B cell (primary cell): ENCODE results near the gene XAF1. TPM values are rescaled to one million over a fixed set of nuclear protein-coding genes. Genes with fewer than 3 reads are reported as not detected.

Experiments
- ATAC-seq: fragments of 200-7000 bp; cut with Tn5 transposase; one replicate; pipeline ENCODE4 v1.10.0; 2021; ENCODE audit warnings: low read depth, mild to moderate bottlenecking, moderate number of reproducible peaks, moderate library complexity
- CTCF ChIA-PET: fragments of 350-600 bp; sonication (Branson Sonifier 250); formaldehyde crosslinking; loops from one replicate; lab custom pipeline; 2021; ENCODE audit warnings: antibody characterized with exemption, inconsistent platforms; lab: Charles Lee
- POLR2A ChIA-PET: fragments of 350-600 bp; sonication (Branson Sonifier 250); formaldehyde crosslinking; loops from one replicate; lab custom pipeline; 2021; ENCODE audit warnings: antibody characterized with exemption; lab: Charles Lee
- DNase-seq: peaks from one replicate; pipeline ENCODE4 v3.0.0; 2013
- H2AFZ ChIP-seq: 2 replicates; pipeline ENCODE4 v1.6.1; 2012; ENCODE audit warnings: mild to moderate bottlenecking, low read depth, low read length; ENCODE audit not compliant: insufficient read depth, poor library complexity, severe bottlenecking
- H3K27ac ChIP-seq, 2 donors: 1 replicate in 1 of 2; 2 replicates in 1 of 2; pipeline ENCODE4 v1.5.1; 2012 to 2013; ENCODE audit warnings: low read length in 2 of 2, mild to moderate bottlenecking in 2 of 2, moderate library complexity in 1 of 2
- H3K27me3 ChIP-seq, 4 experiments: fragments of 200-600 bp in 1 of 4; sonication (generic) in 1 of 4; replicated peaks in 1 of 4; 1 replicate in 2 of 4; 2 replicates in 2 of 4; pipeline versions ENCODE4 v1.6.1 to v1.7.0; 2013 to 2016; ENCODE audit warnings: low read length in 3 of 4, mild to moderate bottlenecking in 2 of 4, mixed read lengths in 1 of 4, moderate library complexity in 1 of 4; ENCODE audit not compliant: insufficient read depth in 4 of 4, control insufficient read depth in 3 of 4; ENCODE audit errors: control extremely low read depth in 1 of 4
- H3K36me3 ChIP-seq, 2 experiments: replicated peaks in 1 of 2; 1 replicate in 1 of 2; 2 replicates in 1 of 2; pipeline versions ENCODE4 v1.6.1 to v1.7.1; 2013; ENCODE audit warnings: low read length in 1 of 2; ENCODE audit not compliant: insufficient read depth in 2 of 2, control insufficient read depth in 1 of 2; ENCODE audit errors: control extremely low read depth in 1 of 2, extremely low read depth in 1 of 2
- H3K4me1 ChIP-seq, 2 donors: fragments of 200-600 bp in 1 of 2; sonication (generic) in 1 of 2; 1 replicate in 1 of 2; 2 replicates in 1 of 2; pipeline versions ENCODE4 v1.5.1 to v1.6.1; 2013 to 2017; ENCODE audit warnings: low read length in 2 of 2; ENCODE audit not compliant: control insufficient read depth in 2 of 2, insufficient read depth in 2 of 2
- H3K4me2 ChIP-seq: replicated peaks from 2 replicates; pipeline ENCODE3; 2012; ENCODE audit warnings: mild to moderate bottlenecking, low read depth, low read length; ENCODE audit not compliant: poor library complexity, severe bottlenecking
- H3K4me3 ChIP-seq, 5 experiments: fragments of 200-600 bp in 1 of 5; sonication (generic) in 1 of 5; 1 replicate in 3 of 5; 2 replicates in 2 of 5; pipeline versions ENCODE4 v1.5.1 to v1.7.0; 2011 to 2016; ENCODE audit warnings: low read length in 4 of 5, mild to moderate bottlenecking in 4 of 5, low read depth in 2 of 5, control low read depth in 1 of 5, moderate library complexity in 1 of 5; ENCODE audit not compliant: insufficient read depth in 1 of 5; ENCODE audit errors: control extremely low read depth in 1 of 5, extremely low read depth in 1 of 5
- H3K79me2 ChIP-seq: fragments of 200-600 bp; sonication (generic); one replicate; pipeline ENCODE4 v1.6.0; 2016; ENCODE audit warnings: low read length; ENCODE audit not compliant: control insufficient read depth, insufficient read depth
- H3K9ac ChIP-seq: fragments of 200-600 bp; sonication (generic); 2 replicates; pipeline ENCODE4 v1.6.1; 2017; ENCODE audit warnings: mild to moderate bottlenecking, low read length, moderate library complexity
- H3K9me3 ChIP-seq, 3 donors: one replicate each; pipeline versions ENCODE4 v1.6.1 to v1.7.1; 2013; ENCODE audit warnings: low read length in 2 of 3; ENCODE audit not compliant: control insufficient read depth in 2 of 3, insufficient read depth in 1 of 3; ENCODE audit errors: control extremely low read depth in 1 of 3
- H4K20me1 ChIP-seq: 2 replicates; pipeline ENCODE4 v1.6.0; 2012; ENCODE audit warnings: mild to moderate bottlenecking, low read length; ENCODE audit not compliant: insufficient read depth, control insufficient read depth, poor library complexity, severe bottlenecking
- H3K27ac Mint-ChIP-seq: one replicate; pipeline ENCODE4 v1.8.0; 2021; ENCODE audit warnings: mixed read lengths
- H3K27me3 Mint-ChIP-seq: one replicate; pipeline ENCODE4 v1.8.0; 2021; ENCODE audit warnings: mixed read lengths
- H3K4me1 Mint-ChIP-seq: one replicate; pipeline ENCODE4 v1.8.0; 2021; ENCODE audit warnings: mixed read lengths
- H3K4me3 Mint-ChIP-seq: one replicate; pipeline ENCODE4 v1.8.0; 2021; ENCODE audit warnings: mixed read lengths
- H3K9me3 Mint-ChIP-seq: one replicate; pipeline ENCODE4 v1.8.0; 2022; ENCODE audit warnings: mixed read lengths; ENCODE audit not compliant: insufficient read depth
- CTCF ChIP-seq: fragments of 200-600 bp; IDR thresholded peaks from one replicate; pipeline ENCODE4 v1.8.0; 2022; ENCODE audit warnings: antibody characterized with exemption, mild to moderate bottlenecking
- EZH2 ChIP-seq: IDR thresholded peaks from 2 replicates; pipeline ENCODE4 v1.6.1; 2012; ENCODE audit warnings: borderline replicate concordance, low read depth, mild to moderate bottlenecking, moderate library complexity, low read length; ENCODE audit not compliant: insufficient read depth, poor library complexity, severe bottlenecking
- WGBS: methylation state at CpG from one replicate; pipeline ENCODE4 v1.1.5; 2013; ENCODE audit warnings: missing lambda C conversion rate; ENCODE audit not compliant: insufficient coverage; 5-methylcytosine and 5-hydroxymethylcytosine counted together
- intact Hi-C: fragments of 100-400 bp; cut with micrococcal nuclease; formaldehyde crosslinking; loops from one replicate; pipeline ENCODE4 v1.10.0; 2022
- polyA plus RNA-seq: library from polyadenylated mRNA; depleted of rRNA; stranded (reverse); fragments of >200 nt; gene quantifications from 2 replicates; pipeline ENCODE4 v1.2.3, GENCODE V29; 2012
- total RNA-seq, 2 donors: library from RNA; stranded (reverse); fragments of 120-200 nt in 1 of 2; gene quantifications; 1 replicate in 1 of 2; 2 replicates in 1 of 2; pipeline versions ENCODE4 v1.2.3 to v1.2.4, GENCODE V29; 2013 to 2022

XAF1 gene
- total and polyA plus RNA-seq, 2 donors (not counting 1 experiment from before 2014, with no cell fraction given) = 44.8 to 116 TPM

- Histone ChIP-seq H3K27ac (no peak within 1 kb of the TSS), H2AFZ (no peak within 1 kb of the TSS), H3K79me2 (no peaks in the 10 kb centered on the region), H3K4me1 (peaks cover 0 to 3% of the 10 kb centered on the region in 2 donors), H3K9ac (no peak within 1 kb of the TSS), H3K4me2 (no peak within 1 kb of the TSS), H3K36me3 (peaks cover 2 to 27% of the 10 kb centered on the region in 2 experiments), H3K9me3 (peaks cover 2 to 27% (median 17%) of the 10 kb centered on the region in 3 donors), H4K20me1 (no peaks in the 10 kb centered on the region), H3K27me3 (peaks cover 0 to 37% (median 15%) of the 10 kb centered on the region in 4 experiments), H3K4me3 (no peak within 1 kb of the TSS)
- ChIA-PET POLR2A (no interaction called here), CTCF (no interaction called here)
- Mint-ChIP-seq H3K27me3 (peaks cover 49% of the 10 kb centered on the region), H3K9me3 (peaks cover 16% of the 10 kb centered on the region), H3K4me1 (peaks cover 2% of the 10 kb centered on the region), H3K27ac (no peak within 1 kb of the TSS), H3K4me3 (no peak within 1 kb of the TSS)
- no peak for ATAC-seq
- intact Hi-C loops = no loop called here
- WGBS = 10% methylated on average over 44 of the region's 49 CpGs
- TF ChIP-seq EZH2 (no peak), CTCF (no peak)
- no peak for DNase-seq
These were observed 20.1 kb downstream of the XAF1 start, which contains the start of gene FBXO39 for GRCh38 chr17:6775871-6776405. TSS of gene FBXO39 (plus strand) at chr17:6776215. CDS start at chr17:6779869, 3,654 bp downstream.

- Mint-ChIP-seq H3K27me3 (peaks cover 65% of the 10 kb centered on the region), H3K4me3 (no peak overlapping the region), H3K27ac (no peak overlapping the region), H3K9me3 (peaks cover 4% of the 10 kb centered on the region), H3K4me1 (peaks cover 2% of the 10 kb centered on the region)
- ChIA-PET POLR2A (no interaction called here), CTCF (no interaction called here)
- ATAC-seq = no peak
- Histone ChIP-seq H3K9me3 (peaks cover 5 to 31% (median 7%) of the 10 kb centered on the region in 3 donors), H3K4me1 (peaks cover 0 to 3% of the 10 kb centered on the region in 2 donors), H3K36me3 (no peaks in the 10 kb centered on the region), H3K4me2 (no peak overlapping the region), H3K27ac (no peak overlapping the region), H3K9ac (no peak overlapping the region), H3K79me2 (no peaks in the 10 kb centered on the region), H3K4me3 (no peak overlapping the region), H4K20me1 (no peaks in the 10 kb centered on the region), H3K27me3 (peaks cover 0 to 45% (median 28%) of the 10 kb centered on the region in 4 experiments), H2AFZ (no peak overlapping the region)
- intact Hi-C loops = no loop called here
- no peak for TF ChIP-seq CTCF
- TF ChIP-seq EZH2 = no peak
- 56% methylated on average over 2 of the region's 2 CpGs for WGBS
- no peak for DNase-seq
These were observed 23.6 kb downstream of the XAF1 start for GRCh38 chr17:6779411-6779810.
